Osteoblast (primary cell): ENCODE results near the gene YBX2. TPM values are rescaled to one million over a fixed set of nuclear protein-coding genes. Genes with fewer than 3 reads are reported as not detected.
A peak's percentile ranks its signal among the peaks of the same experiment; 100 is the strongest.

Experiments used
- DNase-seq: peaks from one replicate; pipeline ENCODE4 v3.0.0; 2011; ENCODE audit warnings: low spot score, mixed read lengths; ENCODE audit not compliant: insufficient read length; ENCODE audit errors: missing footprints
- H2AFZ ChIP-seq: 2 replicates; pipeline ENCODE4 v1.6.0; 2011; ENCODE audit warnings: mild to moderate bottlenecking, low read length
- H3K27ac ChIP-seq: 2 replicates; pipeline ENCODE4 v1.5.1; 2011; ENCODE audit warnings: mild to moderate bottlenecking, low read depth, low read length, moderate library complexity
- H3K27me3 ChIP-seq: 2 replicates; pipeline ENCODE4 v1.6.0; 2012; ENCODE audit warnings: mild to moderate bottlenecking, control low read depth, inconsistent platforms, low read length, moderate library complexity; ENCODE audit not compliant: insufficient read depth
- H3K36me3 ChIP-seq: 2 replicates; pipeline ENCODE4 v1.5.1; 2011; ENCODE audit warnings: mild to moderate bottlenecking, low read length, control low read depth, moderate library complexity; ENCODE audit not compliant: insufficient read depth
- H3K4me1 ChIP-seq: 2 replicates; pipeline ENCODE4 v1.5.1; 2011; ENCODE audit warnings: mild to moderate bottlenecking, low read length, control low read depth, moderate library complexity; ENCODE audit not compliant: insufficient read depth
- H3K4me2 ChIP-seq: 2 replicates; pipeline ENCODE4 v1.6.0; 2011; ENCODE audit warnings: mild to moderate bottlenecking, low read length; ENCODE audit not compliant: insufficient read depth
- H3K4me3 ChIP-seq: fragments of 200-600 bp; sonication (generic); 3 replicates; pipeline ENCODE4 v1.5.1; 2012; ENCODE audit warnings: mild to moderate bottlenecking, low read length, inconsistent platforms; ENCODE audit not compliant: insufficient read depth
- H3K79me2 ChIP-seq: 2 replicates; pipeline ENCODE4 v1.6.0; 2012; ENCODE audit warnings: mild to moderate bottlenecking, low read length, control low read depth, inconsistent platforms; ENCODE audit not compliant: insufficient read depth
- H3K9me3 ChIP-seq: 2 replicates; pipeline ENCODE4 v1.5.1; 2011; ENCODE audit warnings: low read depth, low read length, control low read depth
- H4K20me1 ChIP-seq: 2 replicates; pipeline ENCODE4 v1.6.0; 2012; ENCODE audit warnings: mild to moderate bottlenecking, low read length, control low read depth; ENCODE audit not compliant: insufficient read depth
- total RNA-seq: library from RNA; depleted of rRNA; stranded (reverse); fragments of >200 nt; gene quantifications from 2 replicates; pipeline ENCODE4 v1.2.3, GENCODE V29; 2012
- TF ChIP-seq, protein P1 (sequence below): IDR thresholded peaks from 2 replicates; pipeline ENCODE4 v1.5.1; 2011; ENCODE audit warnings: mild to moderate bottlenecking, low read depth, low read length, moderate library complexity; ENCODE audit errors: extremely low read depth

The YBX2 gene
- total RNA-seq, 1 donor: not detected

DNA sequence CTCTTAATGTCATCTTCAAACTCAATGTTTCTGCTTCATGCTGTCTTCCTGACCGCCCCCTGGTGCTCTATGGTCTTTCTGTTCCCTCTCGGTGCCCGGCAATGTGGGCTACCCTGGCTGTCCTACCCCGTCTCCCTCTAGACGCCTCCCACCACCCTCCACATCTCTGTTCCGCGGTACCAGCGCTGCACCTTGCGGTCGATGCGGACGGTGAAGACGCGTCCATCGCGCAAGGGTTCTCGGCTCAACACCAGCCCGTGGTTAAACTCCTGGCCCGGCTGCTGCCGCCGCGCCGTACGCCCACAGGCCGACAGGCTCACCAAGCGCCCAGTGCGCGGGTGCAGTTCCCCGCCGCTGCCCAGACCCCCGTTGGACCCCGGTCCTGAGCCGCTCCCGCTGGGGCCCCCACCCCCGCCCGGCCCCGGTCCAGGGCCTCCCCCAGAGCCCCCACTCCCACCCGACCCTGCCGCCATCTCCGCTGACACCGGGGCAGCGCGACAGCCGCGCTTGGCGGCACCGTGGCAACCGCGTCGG, 34.5 kb upstream of the YBX2 start, which contains the start of gene NEURL4:
Gene NEURL4, minus strand, starts transcription at position 496 of the 534 bp plus-strand sequence. Its CDS starts 23 bp downstream, at position 473.
- DNase-seq: peak; percentile 96
- Histone ChIP-seq H4K20me1 (peaks cover 3% of the 10 kb centered on the region), H3K4me2 (peak within 1 kb of the TSS; percentile 100), H3K4me3 (peak within 1 kb of the TSS; percentile 96), H3K27ac (peak within 1 kb of the TSS; percentile 83), H3K79me2 (peaks cover 19% of the 10 kb centered on the region), H3K9me3 (no peaks in the 10 kb centered on the region), H3K4me1 (peaks cover 12% of the 10 kb centered on the region), H2AFZ (peak within 1 kb of the TSS; percentile 100), H3K27me3 (peaks cover 6% of the 10 kb centered on the region), H3K36me3 (peaks cover 23% of the 10 kb centered on the region)
- TF ChIP-seq, protein P1, sequence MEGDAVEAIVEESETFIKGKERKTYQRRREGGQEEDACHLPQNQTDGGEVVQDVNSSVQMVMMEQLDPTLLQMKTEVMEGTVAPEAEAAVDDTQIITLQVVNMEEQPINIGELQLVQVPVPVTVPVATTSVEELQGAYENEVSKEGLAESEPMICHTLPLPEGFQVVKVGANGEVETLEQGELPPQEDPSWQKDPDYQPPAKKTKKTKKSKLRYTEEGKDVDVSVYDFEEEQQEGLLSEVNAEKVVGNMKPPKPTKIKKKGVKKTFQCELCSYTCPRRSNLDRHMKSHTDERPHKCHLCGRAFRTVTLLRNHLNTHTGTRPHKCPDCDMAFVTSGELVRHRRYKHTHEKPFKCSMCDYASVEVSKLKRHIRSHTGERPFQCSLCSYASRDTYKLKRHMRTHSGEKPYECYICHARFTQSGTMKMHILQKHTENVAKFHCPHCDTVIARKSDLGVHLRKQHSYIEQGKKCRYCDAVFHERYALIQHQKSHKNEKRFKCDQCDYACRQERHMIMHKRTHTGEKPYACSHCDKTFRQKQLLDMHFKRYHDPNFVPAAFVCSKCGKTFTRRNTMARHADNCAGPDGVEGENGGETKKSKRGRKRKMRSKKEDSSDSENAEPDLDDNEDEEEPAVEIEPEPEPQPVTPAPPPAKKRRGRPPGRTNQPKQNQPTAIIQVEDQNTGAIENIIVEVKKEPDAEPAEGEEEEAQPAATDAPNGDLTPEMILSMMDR: peak; percentile 10

DNA sequence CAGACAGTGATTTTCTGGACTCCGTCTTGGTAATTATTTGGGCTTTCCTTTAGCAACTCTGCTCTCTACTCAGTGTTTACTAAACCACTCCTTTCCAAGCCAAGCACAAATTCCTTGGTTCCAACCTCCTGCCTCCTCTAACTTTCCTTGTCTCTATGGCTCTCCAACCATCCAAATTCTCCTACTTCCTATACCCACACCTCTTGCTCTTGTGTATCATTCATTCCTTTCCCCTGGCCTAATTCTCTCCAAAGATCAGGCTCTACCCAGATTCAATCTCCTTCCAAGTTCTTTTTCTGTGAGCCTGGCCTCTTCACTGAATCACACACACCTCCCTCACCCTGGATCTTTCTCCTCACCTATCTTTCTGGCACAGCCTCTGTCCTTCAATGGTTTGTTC, 33.6 kb upstream of the YBX2 start:
- H3K36me3 ChIP-seq: peaks cover 32% of the 10 kb centered on the region
- H3K27me3 ChIP-seq: no peaks in the 10 kb centered on the region
- H2AFZ ChIP-seq: no peak overlapping the region
- H3K4me3 ChIP-seq: peak overlapping the region; percentile 96
- peaks cover 3% of the 10 kb centered on the region for H4K20me1 ChIP-seq
- H3K4me1 ChIP-seq: peaks cover 12% of the 10 kb centered on the region
- TF ChIP-seq, protein P1: no peak
- peak; percentile 63 for DNase-seq
- H3K4me2 ChIP-seq: peak overlapping the region; percentile 100
- H3K9me3 ChIP-seq: no peaks in the 10 kb centered on the region
- H3K79me2 ChIP-seq: peaks cover 19% of the 10 kb centered on the region
- no peak overlapping the region for H3K27ac ChIP-seq

DNA sequence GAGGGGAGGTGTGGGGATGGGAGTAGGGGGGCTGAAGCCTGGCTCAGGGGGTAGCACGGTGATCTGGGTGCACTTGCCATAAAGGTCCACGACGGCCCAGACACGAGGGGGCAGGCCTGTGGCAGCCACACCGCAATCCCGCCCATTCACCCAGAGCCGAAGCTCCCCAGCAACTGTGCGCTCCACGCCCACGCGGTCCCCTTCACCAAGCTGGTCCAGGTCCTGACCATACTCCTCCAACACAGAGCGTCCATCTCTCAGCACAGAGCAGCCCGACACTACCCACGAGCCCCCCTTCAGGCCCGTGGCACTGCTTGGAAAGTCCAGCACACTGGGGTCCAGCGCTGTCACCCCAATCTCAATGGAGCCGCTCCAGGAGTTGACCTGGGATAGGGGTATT, 33.1 kb upstream of the YBX2 start:
- H3K9me3 ChIP-seq: no peaks in the 10 kb centered on the region
- peaks cover 3% of the 10 kb centered on the region for H4K20me1 ChIP-seq
- peak; percentile 5 for DNase-seq
- peaks cover 19% of the 10 kb centered on the region for H3K79me2 ChIP-seq
- no peak overlapping the region for H2AFZ ChIP-seq
- H3K4me2 ChIP-seq: no peak overlapping the region
- H3K4me1 ChIP-seq: peaks cover 12% of the 10 kb centered on the region
- H3K4me3 ChIP-seq: no peak overlapping the region
- no peaks in the 10 kb centered on the region for H3K27me3 ChIP-seq
- H3K36me3 ChIP-seq: peaks cover 37% of the 10 kb centered on the region
- TF ChIP-seq, protein P1: no peak
- no peak overlapping the region for H3K27ac ChIP-seq

DNA sequence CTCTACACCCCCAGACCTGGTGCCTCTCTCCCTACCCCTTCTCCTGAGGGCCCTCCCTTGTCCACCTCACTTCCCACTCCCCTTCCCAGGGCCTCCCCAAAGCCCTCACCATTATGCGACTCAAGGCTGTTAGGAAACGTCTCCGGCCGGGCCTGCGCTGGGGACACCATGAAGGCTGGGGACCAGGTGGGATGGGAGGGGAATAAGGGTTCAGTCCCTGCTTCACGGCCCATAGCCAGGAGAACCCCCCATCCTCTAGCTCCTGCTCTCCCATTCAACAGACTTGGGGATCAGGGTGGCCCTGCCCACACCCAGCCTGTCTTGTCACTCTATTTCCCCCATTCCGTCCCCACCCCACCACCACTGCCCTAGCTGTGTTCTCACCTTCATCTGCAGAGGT, 32.6 kb upstream of the YBX2 start:
- peaks cover 3% of the 10 kb centered on the region for H4K20me1 ChIP-seq
- TF ChIP-seq, protein P1: no peak
- no peak overlapping the region for H3K27ac ChIP-seq
- H3K36me3 ChIP-seq: peaks cover 42% of the 10 kb centered on the region
- peaks cover 12% of the 10 kb centered on the region for H3K4me1 ChIP-seq
- no peaks in the 10 kb centered on the region for H3K9me3 ChIP-seq
- H3K4me3 ChIP-seq: no peak overlapping the region
- peaks cover 19% of the 10 kb centered on the region for H3K79me2 ChIP-seq
- H3K4me2 ChIP-seq: no peak overlapping the region
- DNase-seq: peak; percentile 76
- no peak overlapping the region for H2AFZ ChIP-seq
- H3K27me3 ChIP-seq: no peaks in the 10 kb centered on the region
